ENCODE data around the gene MRPL16. TPM values are rescaled to one million over a fixed set of nuclear protein-coding genes. Genes with fewer than 3 reads are reported as not detected.

The MRPL16 gene
- total RNA-seq, 2 experiments from 2014 or later = 59.5 to 63.2 TPM

- CTCF ChIA-PET = interaction anchor here (0.6 to 0.7 kb wide), 2 partner anchors 327 to 349 kb away, joined by 3 read pairs; no protein-coding TSS in a partner anchor
- no peaks in the 10 kb centered on the region for H3K9me3 Mint-ChIP-seq
- H3K27ac Mint-ChIP-seq = no peak overlapping the region
- H3K4me1 Mint-ChIP-seq (ENCODE audit: low read depth) = no peaks in the 10 kb centered on the region
- peaks cover 1% of the 10 kb centered on the region for H3K36me3 Mint-ChIP-seq (ENCODE audit: low read depth)
- intact Hi-C loops (cut with micrococcal nuclease) = no loop called here
- no peak for DNase-seq
- H3K27me3 Mint-ChIP-seq (ENCODE audit: low read depth) = no peaks in the 10 kb centered on the region
- no peak overlapping the region for H3K4me3 Mint-ChIP-seq
Measured at GRCh38 chr11:59783632-59784090, 26.9 kb downstream of the MRPL16 start.

- H3K4me3 Mint-ChIP-seq = no peak overlapping the region
- H3K9me3 Mint-ChIP-seq = no peaks in the 10 kb centered on the region
- no peak for DNase-seq
- no peak overlapping the region for H3K27ac Mint-ChIP-seq
- no peaks in the 10 kb centered on the region for H3K4me1 Mint-ChIP-seq (ENCODE audit: low read depth)
- CTCF ChIA-PET = interaction anchor here (0.6 kb wide), 1 partner anchor 1469 kb away, joined by 3 read pairs; no protein-coding TSS in a partner anchor
- no peaks in the 10 kb centered on the region for H3K27me3 Mint-ChIP-seq (ENCODE audit: low read depth)
- intact Hi-C loops (cut with micrococcal nuclease) = no loop called here
- peaks cover 1% of the 10 kb centered on the region for H3K36me3 Mint-ChIP-seq (ENCODE audit: low read depth)
Measured at GRCh38 chr11:59782080-59782479, 28.5 kb downstream of the MRPL16 start.

DNA sequence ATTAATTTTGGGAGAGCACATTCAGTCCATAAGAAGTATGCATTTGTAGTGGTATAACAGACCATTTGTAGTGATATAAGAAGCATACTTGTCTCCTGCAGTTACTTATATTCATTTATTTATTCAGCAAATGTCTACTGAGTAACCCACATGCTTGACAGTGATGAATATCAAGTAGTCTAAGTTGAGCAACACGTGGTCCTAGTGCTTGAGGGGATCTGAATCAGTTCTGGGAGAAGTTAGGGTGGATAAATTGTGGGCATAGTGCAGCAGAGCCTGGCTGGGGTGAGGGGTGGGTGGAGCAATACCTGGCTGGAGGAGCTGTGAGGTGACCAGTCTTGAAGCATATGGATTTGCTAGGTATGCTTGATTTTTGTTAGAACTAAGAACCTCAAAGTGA, 31.1 kb downstream of the MRPL16 start:
- H3K36me3 Mint-ChIP-seq (ENCODE audit: low read depth) = peaks cover 5% of the 10 kb centered on the region

DNA sequence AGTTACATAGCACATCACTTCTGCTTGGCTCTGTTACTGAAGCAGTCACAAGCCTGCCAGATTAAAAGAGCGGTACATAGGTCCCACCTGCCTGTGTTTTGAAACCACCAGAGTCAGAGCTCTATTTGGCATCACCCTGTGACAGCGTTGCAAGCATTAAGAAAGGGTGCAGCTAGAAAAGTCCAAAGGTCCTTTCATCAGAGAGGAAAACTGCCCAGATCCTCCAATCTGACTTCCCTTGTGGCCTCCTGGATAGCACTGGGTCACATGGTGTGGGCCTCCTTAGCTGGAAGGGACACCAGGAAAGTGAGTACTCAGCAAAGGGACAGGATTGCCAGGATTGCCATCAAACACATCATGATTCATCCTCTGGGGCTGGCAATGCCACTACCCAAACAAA, 32.5 kb downstream of the MRPL16 start:
- H3K4me1 Mint-ChIP-seq (ENCODE audit: low read depth) = peaks cover 5% of the 10 kb centered on the region
- no peaks in the 10 kb centered on the region for H3K27me3 Mint-ChIP-seq (ENCODE audit: low read depth)
- DNase-seq = no peak
- peaks cover 7% of the 10 kb centered on the region for H3K36me3 Mint-ChIP-seq (ENCODE audit: low read depth)
- H3K4me3 Mint-ChIP-seq = no peak overlapping the region
- intact Hi-C loops (cut with micrococcal nuclease) = no loop called here
- no peaks in the 10 kb centered on the region for H3K9me3 Mint-ChIP-seq
- H3K27ac Mint-ChIP-seq = no peak overlapping the region
- CTCF ChIA-PET = interaction anchor here (0.5 to 0.9 kb wide), 2 partner anchors 22 to 26 kb away, joined by 3 to 4 read pairs; no protein-coding TSS in a partner anchor

More for the DNA sequence above, 31.1 kb downstream of the MRPL16 start:
- H3K4me1 Mint-ChIP-seq (ENCODE audit: low read depth) = peaks cover 2% of the 10 kb centered on the region
- no peak overlapping the region for H3K27ac Mint-ChIP-seq
- no peaks in the 10 kb centered on the region for H3K27me3 Mint-ChIP-seq (ENCODE audit: low read depth)
- no peaks in the 10 kb centered on the region for H3K9me3 Mint-ChIP-seq
- H3K4me3 Mint-ChIP-seq = no peak overlapping the region
- DNase-seq = no peak
- CTCF ChIA-PET = no interaction called here
- intact Hi-C loops (cut with micrococcal nuclease) = no loop called here

- H3K36me3 Mint-ChIP-seq (ENCODE audit: low read depth) = peaks cover 7% of the 10 kb centered on the region
- H3K27me3 Mint-ChIP-seq (ENCODE audit: low read depth) = no peaks in the 10 kb centered on the region
- no peak overlapping the region for H3K27ac Mint-ChIP-seq
- H3K9me3 Mint-ChIP-seq = no peaks in the 10 kb centered on the region
- intact Hi-C loops (cut with micrococcal nuclease) = no loop called here
- CTCF ChIA-PET = no interaction called here
- H3K4me1 Mint-ChIP-seq (ENCODE audit: low read depth) = peaks cover 16% of the 10 kb centered on the region
- no peak for DNase-seq
- H3K4me3 Mint-ChIP-seq = no peak overlapping the region
Measured at GRCh38 chr11:59777104-59777503, 33.5 kb downstream of the MRPL16 start.

DNA sequence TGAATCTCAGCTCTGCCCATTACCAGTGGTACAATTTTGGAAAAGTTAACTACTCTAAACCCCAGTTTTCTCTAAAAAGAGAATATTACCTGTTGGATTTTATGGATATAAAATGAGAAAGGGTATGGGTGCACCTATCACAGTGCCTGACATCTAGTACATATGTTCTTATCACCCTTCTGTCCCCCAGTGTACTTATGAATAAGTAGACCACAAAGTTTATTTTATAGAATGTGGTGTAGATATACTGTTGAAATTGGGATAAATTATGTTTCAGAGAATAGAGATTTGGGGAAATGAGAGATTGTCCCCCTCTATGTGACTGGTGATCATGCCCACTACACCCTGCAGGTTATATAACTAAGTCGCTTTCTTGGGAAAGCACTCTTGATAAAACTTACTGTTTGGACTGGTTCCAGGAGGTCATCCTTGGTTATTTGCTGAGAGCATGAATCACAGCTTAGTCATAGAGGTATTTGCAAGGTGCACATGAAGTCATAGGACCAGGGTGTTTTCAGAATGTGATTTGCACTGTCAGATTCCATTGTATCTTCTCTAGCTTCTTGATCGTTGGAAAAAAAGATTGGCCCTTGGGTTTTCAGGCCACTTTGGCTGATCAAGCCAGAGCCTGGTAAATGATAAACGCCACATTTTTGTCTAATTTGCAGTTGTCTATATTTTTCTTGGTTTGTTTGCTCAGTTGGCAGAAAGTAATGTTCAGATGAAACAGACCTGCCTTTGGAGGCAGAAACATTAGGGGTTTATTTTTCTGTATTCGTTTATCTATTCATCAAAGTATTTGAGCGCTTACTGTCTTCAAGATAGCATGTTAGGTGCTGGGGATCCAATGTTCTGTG, 34.1 kb downstream of the MRPL16 start:
- Mint-ChIP-seq H3K36me3 (ENCODE audit: low read depth) (peaks cover 6% of the 10 kb centered on the region), H3K27ac (no peak overlapping the region)

DNA sequence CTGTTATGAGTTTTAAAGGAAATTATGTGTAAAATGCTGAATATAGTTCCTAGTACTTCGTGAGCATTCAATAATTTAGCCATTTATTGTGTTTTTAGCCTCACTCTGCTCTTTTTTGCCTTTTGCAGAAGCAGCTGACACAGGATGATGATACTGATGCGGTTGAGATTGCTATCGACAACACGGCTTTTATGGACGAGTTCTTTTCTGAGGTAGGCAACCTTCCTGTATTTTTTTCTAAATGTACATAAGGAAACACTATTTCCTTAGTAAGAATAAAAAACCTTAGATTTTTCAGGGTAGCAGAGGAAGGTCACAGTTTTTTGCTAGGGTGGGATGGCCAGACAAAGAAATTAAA, 37.5 kb downstream of the MRPL16 start:
- DNase-seq = no peak
- CTCF ChIA-PET = interaction anchor here (0.6 to 3.0 kb wide), 5 partner anchors 17 to 136 kb away, joined by 3 to 25 read pairs (median 3); partner anchors contain the start of gene STX3
- intact Hi-C loops (cut with micrococcal nuclease) = no loop called here
- H3K4me3 Mint-ChIP-seq = no peak overlapping the region
- peaks cover 24% of the 10 kb centered on the region for H3K4me1 Mint-ChIP-seq (ENCODE audit: low read depth)
- peaks cover 6% of the 10 kb centered on the region for H3K36me3 Mint-ChIP-seq (ENCODE audit: low read depth)
- H3K27ac Mint-ChIP-seq = no peak overlapping the region
- H3K9me3 Mint-ChIP-seq = no peaks in the 10 kb centered on the region
- H3K27me3 Mint-ChIP-seq (ENCODE audit: low read depth) = no peaks in the 10 kb centered on the region

More for the DNA sequence above, 34.1 kb downstream of the MRPL16 start:
- Mint-ChIP-seq H3K4me3 (no peak overlapping the region), H3K9me3 (no peaks in the 10 kb centered on the region), H3K4me1 (ENCODE audit: low read depth) (peaks cover 22% of the 10 kb centered on the region), H3K27me3 (ENCODE audit: low read depth) (no peaks in the 10 kb centered on the region)
- intact Hi-C loops (cut with micrococcal nuclease) = loop anchor here (1.0 kb wide), 1 partner anchor 34 kb away; the partner anchor contains the start of gene MRPL16
- no peak for DNase-seq
- CTCF ChIA-PET = no interaction called here

DNA sequence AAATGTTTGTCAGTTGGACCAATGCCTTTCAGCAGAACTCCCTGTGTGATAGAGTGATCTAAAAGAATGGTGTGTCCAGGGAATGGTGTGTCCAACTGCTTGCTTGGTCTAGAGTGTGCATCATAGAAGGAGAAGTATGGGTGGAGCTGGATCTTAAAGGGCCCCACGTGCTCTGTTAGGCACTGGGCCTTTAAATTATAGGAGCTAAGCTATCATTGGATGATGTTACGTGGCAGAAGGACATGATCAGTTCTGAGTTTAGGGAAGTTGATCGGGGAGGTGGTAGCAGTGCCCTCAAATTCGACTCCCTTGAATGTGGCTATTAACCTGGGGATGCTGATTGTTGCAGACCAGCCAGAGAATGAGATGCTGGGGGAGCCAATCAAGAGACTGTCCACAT, 39.0 kb downstream of the MRPL16 start:
- H3K27ac Mint-ChIP-seq = no peak overlapping the region
- no peak for DNase-seq
- no peaks in the 10 kb centered on the region for H3K9me3 Mint-ChIP-seq
- peaks cover 6% of the 10 kb centered on the region for H3K36me3 Mint-ChIP-seq (ENCODE audit: low read depth)
- CTCF ChIA-PET = interaction anchor here (1.6 to 3.0 kb wide), 2 partner anchors 16 to 32 kb away, joined by 7 to 25 read pairs; partner anchors contain the start of gene STX3
- H3K4me3 Mint-ChIP-seq = no peak overlapping the region
- peaks cover 23% of the 10 kb centered on the region for H3K4me1 Mint-ChIP-seq (ENCODE audit: low read depth)
- H3K27me3 Mint-ChIP-seq (ENCODE audit: low read depth) = no peaks in the 10 kb centered on the region
- intact Hi-C loops (cut with micrococcal nuclease) = loop anchor here (1.0 kb wide), 1 partner anchor 17 kb away; no protein-coding TSS in a partner anchor

DNA sequence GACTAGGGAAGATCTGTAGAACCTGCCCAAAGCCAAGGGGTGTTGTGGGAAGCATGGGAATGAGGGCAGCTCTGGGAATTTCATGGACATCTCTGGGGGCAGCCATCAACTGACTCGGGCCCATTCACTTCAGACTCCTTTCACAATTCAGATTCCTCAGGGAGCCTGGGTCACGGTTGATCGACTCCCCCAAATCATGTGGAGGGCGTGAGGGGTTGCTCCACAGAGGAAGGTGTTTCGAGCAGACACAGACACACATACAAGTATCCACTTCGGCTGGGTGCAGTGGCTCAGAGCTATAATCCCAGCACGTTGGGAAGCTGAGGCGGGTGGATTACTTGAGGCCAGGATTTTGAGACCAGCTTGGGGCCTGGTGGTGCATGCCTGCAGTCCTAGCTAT, 39.7 kb downstream of the MRPL16 start:
- Mint-ChIP-seq H3K27me3 (ENCODE audit: low read depth) (no peaks in the 10 kb centered on the region), H3K9me3 (no peaks in the 10 kb centered on the region), H3K27ac (no peak overlapping the region), H3K36me3 (ENCODE audit: low read depth) (peaks cover 6% of the 10 kb centered on the region), H3K4me3 (no peak overlapping the region), H3K4me1 (ENCODE audit: low read depth) (peaks cover 26% of the 10 kb centered on the region)
- CTCF ChIA-PET = interaction anchor here (3.0 kb wide), 1 partner anchor 15 kb away, joined by 25 read pairs; the partner anchor contains the start of gene STX3
- DNase-seq = no peak
- intact Hi-C loops (cut with micrococcal nuclease) = no loop called here

- intact Hi-C loops (cut with micrococcal nuclease) = no loop called here
- Mint-ChIP-seq H3K9me3 (no peaks in the 10 kb centered on the region), H3K27ac (no peak overlapping the region), H3K4me1 (ENCODE audit: low read depth) (peaks cover 27% of the 10 kb centered on the region), H3K4me3 (no peak overlapping the region), H3K27me3 (ENCODE audit: low read depth) (no peaks in the 10 kb centered on the region), H3K36me3 (ENCODE audit: low read depth) (peaks cover 2% of the 10 kb centered on the region)
- DNase-seq = no peak
- CTCF ChIA-PET = interaction anchor here (3.0 kb wide), 1 partner anchor 15 kb away, joined by 25 read pairs; the partner anchor contains the start of gene STX3
Measured at GRCh38 chr11:59770319-59770718, 40.3 kb downstream of the MRPL16 start.

GRCh38 chr11:59769828-59770227, 40.8 kb downstream of the MRPL16 start:
- CTCF ChIA-PET = interaction anchor here (3.0 kb wide), 1 partner anchor 14 kb away, joined by 25 read pairs; the partner anchor contains the start of gene STX3
- H3K9me3 Mint-ChIP-seq = no peaks in the 10 kb centered on the region
- peaks cover 2% of the 10 kb centered on the region for H3K36me3 Mint-ChIP-seq (ENCODE audit: low read depth)
- no peak for DNase-seq
- intact Hi-C loops (cut with micrococcal nuclease) = no loop called here
- peaks cover 31% of the 10 kb centered on the region for H3K4me1 Mint-ChIP-seq (ENCODE audit: low read depth)
- no peaks in the 10 kb centered on the region for H3K27me3 Mint-ChIP-seq (ENCODE audit: low read depth)
- H3K4me3 Mint-ChIP-seq = no peak overlapping the region
- no peak overlapping the region for H3K27ac Mint-ChIP-seq

- no peak overlapping the region for H3K4me3 Mint-ChIP-seq
- no peaks in the 10 kb centered on the region for H3K9me3 Mint-ChIP-seq
- no peak for DNase-seq
- no peaks in the 10 kb centered on the region for H3K27me3 Mint-ChIP-seq (ENCODE audit: low read depth)
- no peak overlapping the region for H3K27ac Mint-ChIP-seq
- CTCF ChIA-PET = no interaction called here
- intact Hi-C loops (cut with micrococcal nuclease) = no loop called here
- H3K4me1 Mint-ChIP-seq (ENCODE audit: low read depth) = peaks cover 31% of the 10 kb centered on the region
- peaks cover 2% of the 10 kb centered on the region for H3K36me3 Mint-ChIP-seq (ENCODE audit: low read depth)
Measured at GRCh38 chr11:59769111-59769510, 41.5 kb downstream of the MRPL16 start.
